HCEC 1CT (cell line): Measurements from ENCODE around the gene MAFF.

Experiments used
- DNase-seq: peaks from one replicate; pipeline ENCODE4 v3.0.0-alpha.2; 2017

Gene MAFF

DNA sequence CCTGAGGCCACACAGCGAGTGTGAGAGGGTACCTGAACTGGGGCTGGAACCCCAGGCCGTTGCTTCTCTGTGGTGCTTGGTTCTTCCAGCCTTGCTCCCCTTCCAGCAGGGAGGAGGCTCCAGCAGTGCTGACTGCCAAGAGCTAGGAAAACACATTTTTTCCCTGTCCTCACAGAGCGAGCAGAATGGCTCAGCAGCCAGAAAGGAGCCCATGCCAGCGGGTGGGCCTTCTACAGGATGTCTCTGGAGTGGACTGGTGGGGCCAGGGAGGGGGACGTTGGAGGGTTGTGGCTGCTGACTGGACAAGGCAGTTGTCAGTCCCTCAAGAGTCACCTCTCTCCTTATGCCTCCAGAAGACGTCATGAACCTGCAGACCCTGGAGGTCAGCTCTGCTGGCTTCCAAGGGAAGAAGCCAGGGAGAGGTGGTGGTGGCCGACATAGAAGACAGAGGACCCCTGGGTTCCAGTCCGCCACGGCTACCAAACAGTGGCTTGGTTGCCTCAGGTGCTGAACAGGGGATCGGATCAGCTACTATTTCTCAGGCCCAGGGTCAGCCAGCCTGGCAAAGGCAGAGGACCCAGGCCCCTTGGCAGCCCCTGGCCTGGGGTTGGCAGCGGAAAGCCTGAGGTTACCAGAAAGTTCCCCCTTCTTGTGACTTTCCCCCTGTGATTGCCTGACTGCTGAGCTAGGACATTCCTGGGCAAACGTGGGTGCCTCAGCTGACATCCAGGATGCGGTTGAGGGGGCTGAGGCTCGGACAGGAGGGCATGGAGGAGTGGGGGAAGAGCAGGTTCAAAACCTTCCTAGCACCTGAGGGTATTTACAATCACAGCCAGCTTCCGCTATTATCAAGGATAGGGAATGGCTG, 3.7 kb downstream of the MAFF start:
- DNase-seq = no peak

DNA sequence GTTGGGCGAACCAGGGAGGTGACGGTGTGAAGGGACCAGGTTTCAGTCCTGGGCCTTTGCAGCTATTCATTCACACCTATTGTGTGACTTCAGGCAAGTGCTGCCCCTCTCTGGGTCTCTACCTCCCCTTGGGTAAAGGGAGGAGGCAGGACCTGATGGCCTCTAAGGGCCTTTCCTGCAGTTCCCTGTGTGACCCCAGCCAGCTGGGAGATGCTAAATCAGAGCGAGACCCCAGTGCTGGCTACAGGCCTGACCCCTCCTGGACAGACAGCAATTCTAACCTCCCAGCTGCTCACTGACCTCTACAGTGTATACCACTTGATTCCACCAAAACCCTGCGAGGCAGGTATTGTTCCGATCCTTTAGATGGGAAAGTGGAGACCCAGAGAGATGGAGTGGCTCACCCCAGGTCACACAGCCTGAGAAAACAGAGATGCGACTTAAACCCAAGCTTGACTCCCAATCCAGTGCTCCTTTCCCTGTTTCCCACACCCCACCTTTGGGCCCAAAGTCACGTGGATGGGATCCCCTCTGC, 6.2 kb downstream of the MAFF start:
- no peak for DNase-seq

DNA sequence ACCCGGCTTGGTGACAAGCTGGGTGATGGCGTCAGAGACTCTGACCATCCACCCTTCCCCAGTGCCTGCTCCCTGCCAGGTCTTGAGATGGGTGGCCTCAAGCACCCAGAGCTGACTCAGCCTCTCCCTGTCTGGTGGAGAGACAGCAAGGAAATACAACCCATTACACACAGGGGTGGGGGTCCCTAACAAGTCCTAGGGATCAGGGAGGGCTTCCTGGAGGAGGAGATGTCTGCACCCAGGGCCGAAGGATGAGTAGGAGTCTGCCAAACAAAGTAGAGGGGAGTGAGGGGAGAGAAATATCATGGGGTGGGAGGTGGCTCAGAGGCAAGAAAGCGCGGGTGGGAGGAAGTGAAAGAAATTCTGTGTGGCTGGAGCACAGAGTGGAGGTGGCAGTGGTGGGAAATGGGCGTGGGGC, 6.8 kb downstream of the MAFF start:
- DNase-seq = no peak

DNA sequence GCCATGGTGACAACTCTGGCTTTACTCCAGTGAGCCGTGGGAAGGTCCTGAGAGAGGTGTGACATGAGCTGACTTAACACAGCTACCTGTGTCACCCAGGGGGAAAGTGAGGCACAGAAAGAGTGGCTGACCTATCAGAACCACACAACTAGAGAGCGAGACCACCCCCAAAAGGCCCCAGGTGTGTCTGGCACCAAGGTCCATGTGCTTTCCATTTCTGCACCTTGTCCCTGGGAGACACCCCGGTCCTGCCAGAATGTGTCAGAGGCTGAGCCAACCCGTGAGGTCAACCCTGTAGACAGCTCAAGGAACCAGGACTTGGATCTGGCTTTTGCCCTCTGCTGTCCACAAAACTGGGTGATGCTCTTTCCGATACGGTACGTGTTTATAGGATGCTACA, 9.8 kb downstream of the MAFF start:
- no peak for DNase-seq

DNA sequence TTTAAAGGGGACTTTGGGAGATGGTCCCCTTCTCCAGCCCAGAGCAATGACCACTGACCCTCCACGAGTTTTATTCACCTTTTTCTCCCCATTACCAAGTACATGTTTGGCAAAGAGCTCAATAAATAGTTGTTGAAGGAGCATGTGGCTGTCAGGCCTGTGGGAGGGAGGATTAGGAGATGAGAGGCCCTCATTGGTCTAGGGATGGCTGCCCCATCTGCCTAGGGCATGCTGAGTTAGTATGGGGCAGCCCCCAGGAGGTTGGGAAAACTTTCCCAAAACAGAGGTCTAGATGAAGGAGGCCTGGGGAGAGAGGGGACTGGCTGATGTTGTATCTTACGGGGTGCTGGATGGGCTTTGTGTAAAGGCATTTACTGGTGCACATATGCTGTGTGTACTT, 10.6 kb downstream of the MAFF start:
- no peak for DNase-seq

DNA sequence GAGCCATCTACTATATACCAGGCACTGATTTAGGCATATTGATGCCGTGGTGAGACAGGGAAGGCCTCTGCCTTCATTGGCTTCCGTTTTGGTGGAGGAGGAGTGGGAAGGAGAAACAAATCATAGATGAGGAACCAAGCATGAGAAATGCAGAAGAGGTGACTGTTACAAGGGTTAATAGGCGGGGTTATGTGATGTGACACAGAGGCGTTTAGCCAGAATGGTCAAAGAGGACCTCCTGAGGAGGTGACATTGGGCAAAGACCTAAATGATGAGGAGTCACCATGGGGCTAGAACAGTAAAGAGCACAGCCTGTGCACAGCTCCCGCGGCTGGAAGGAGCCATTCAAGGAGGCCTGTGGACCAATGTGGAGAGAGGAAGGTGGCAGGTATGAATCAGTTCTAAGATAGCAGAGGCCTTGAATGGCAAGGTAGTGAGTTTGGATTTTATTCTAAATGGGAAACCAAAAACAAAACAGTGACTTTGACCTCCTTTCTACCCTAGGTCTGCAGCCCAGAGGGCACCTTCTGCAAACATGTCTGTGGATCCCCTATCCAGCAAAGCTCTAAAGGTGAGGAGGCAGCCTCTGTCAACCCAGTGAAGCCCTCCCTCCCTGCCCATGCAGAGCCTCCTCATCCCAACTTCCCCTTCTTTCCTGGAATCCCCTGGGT, 11.7 kb downstream of the MAFF start:
- no peak for DNase-seq

DNA sequence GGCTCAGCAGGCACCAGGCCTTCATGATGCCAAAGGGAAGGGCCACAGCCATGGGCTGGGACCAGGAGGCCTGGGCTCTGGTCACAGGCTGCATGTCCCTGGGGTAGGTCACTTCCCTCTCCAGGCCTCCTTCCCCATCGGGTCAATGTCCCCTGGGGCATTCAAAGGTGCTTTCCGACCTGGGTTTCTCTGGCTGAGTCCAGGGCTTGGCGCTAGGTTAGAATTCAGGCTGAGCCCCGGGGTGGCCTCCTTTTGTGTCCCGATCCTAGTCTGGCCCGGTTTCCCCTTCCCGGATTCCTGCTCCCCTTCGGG, 12.2 kb downstream of the MAFF start:
- DNase-seq = no peak

DNA sequence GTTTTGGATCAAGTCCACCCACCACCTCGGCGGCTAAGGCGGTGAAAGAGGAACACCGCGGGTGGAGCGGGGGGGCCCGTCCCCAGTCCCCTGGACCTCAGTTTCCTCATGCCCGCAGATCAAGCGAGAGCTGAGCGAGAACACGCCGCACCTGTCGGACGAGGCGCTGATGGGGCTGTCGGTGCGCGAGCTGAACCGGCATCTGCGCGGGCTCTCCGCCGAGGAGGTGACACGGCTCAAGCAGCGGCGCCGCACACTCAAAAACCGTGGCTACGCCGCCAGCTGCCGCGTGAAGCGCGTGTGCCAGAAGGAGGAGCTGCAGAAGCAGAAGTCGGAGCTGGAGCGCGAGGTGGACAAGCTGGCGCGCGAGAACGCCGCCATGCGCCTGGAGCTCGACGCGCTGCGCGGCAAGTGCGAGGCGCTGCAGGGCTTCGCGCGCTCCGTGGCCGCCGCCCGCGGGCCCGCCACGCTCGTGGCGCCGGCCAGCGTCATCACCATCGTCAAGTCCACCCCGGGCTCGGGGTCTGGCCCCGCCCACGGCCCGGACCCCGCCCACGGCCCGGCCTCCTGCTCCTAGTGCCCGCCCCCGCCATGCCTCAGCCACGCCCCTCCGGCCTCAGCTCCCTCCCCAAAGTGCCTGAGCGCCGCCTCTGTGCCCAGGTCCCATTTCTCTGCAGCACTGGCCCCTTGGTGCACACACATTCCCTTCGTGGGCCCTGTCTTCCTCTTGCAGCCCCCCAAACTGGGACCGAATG, 12.7 kb downstream of the MAFF start:
- DNase-seq = no peak

DNA sequence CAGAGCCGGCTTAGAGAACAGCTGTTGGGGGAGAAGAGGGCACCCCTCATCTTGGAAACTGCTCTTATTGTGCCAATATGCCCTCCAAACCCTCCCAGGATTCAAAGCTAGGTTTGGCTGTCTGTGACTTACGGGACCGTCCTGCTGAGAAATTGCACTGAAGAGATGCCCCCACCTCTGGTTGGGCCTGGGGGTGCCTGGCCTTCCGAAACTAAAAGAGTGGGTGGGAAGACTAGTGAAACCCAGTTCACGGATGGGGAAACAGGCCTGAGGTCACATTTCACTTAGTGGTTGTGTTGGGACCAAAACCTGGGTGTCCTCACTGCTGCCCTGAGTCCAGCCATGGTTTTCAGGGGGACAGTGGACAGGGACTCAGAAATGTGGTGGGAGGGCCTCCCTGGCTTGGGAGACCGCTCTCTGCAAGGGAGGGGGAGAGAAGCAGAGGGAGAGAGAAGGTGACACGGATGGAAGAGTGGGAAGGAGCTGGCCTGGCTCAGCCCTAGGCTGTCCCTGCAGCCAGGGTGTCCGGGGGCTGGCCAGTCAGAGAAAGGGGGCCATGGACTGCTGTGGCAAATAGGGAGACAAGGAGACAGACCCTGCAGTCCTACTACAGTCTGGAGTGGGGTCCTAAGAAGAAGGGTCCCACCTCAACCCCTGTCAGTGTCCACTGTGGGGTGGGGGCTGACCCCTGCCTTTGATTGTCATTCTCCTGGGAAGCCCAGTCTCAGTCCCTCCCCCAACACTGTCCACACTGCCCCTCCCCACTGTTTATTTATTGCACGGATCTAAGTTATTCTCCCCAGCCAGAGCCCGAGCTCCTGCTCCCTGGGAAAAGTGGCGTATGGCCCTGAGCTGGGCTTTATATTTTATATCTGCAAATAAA, 13.6 kb downstream of the MAFF start:
- DNase-seq = no peak

DNA sequence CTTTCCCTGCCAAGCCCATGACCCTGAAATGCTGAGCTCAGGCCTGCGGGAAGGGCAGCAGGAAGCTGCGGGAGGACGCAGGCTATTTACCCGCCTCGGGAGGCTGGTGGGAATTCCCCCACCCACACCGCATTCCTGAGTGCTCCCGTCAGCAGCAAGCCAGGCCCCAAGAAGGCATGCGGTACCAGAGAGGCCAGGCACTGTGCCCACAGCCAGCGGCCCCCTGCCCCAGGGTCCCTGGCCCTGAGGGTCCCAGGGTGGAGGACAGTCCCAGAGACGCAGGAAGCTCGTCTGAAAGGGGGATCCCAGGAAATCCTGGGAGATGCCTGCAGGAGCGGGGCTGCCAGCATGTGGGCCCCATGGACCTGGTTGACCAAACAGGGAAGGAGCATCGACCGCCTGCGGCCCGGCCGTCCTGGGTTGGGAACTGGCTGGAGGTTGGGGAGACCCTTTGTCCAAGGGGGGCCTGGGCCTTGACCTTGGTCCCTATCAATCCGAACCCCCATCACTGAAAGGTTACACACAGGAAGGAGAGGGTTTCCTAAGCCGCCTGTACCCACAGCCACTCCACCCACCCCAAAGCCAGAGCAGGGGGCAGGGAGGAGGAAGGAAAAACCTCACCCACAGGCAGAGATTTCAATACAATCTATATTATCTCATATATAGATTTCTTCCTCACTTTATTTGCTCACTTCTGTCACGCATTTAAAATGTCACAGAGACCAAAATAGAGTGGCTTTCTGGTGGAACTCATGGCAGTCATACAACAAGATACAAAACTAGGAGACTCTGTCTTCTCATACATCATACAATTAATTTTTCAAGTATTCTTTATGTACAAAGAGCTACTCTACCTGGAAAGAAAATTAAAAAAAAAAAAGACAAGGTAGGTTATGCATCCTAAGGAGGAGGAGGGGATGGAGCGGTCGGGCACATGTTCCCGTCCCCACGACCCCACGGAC, 17.1 kb downstream of the MAFF start:
- DNase-seq = peak; percentile 83

DNA sequence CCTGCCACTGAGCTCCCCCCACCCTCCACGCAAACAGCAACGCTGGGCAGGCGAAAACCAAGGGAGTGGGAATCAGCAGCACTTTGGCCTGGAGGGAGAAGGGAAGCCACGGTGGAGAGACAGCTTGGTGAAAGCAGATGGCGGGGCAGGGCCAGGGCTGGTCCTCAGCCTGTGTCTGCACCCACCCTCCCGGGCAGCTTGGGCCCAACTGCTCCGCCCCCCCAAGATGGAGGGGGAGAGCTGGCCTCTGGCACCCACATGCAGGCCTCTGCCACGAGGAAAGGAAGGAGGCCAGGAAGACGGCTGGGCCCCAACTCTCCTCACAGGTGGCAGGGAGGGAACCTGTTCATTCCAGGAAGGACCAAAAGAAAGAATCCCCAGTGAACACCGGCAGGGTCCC, 17.8 kb downstream of the MAFF start:
- DNase-seq = no peak

DNA sequence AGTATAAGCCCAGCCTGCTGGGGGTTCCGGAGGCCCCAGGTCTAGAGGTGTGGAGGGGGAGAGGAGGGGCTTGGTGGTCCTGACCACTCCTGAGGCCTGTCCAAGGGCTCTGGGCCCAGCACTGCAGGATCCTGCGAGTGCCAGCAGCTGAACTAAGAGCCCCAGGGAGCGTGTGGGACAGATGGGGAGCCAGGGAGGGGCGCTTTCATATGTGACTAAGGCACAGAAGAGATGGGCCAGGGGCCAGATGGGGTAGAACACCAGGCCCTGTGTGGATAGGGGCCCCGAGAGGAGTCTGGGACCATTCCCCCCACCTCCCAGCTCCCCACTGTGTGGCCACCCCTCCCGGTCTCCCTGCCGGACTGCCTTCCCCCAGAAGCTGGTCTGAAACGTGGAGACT, 18.4 kb downstream of the MAFF start:
- no peak for DNase-seq

DNA sequence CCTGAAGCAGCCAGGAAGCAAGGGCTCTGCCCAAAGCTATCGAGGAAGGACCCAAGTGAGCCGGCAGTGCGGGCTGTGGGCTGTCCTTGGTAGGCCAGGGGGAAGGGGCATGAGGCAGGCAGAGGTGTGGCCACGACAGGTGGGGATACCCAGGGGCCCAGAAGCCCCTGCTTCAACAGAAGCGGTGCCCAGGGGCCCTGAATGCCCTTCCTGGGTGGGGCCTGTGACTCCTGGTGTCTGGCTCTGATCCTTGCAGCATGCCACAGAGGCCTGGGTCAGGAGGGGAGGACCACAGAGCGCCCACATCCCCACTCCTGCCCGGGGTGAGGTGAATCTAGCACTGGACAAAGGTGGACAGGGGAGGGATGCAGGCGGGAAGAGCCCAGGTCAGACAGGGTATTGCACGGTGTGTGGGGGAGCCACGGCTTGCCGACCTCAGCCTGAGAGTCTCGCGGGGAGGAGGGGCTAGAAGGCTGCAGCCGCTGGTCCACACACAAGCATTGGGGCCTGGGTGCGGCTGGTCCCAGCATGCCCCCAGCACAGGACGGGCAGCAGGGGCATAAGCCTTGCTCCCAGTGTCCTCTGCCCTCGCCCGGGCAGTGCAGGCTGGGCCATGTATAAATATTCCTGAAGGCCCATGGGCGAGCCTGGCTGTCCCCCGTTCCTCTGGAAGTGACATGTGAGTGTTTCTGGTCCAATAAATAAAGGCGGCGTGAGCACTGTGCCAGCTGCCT, 19.0 kb downstream of the MAFF start:
- DNase-seq = no peak

DNA sequence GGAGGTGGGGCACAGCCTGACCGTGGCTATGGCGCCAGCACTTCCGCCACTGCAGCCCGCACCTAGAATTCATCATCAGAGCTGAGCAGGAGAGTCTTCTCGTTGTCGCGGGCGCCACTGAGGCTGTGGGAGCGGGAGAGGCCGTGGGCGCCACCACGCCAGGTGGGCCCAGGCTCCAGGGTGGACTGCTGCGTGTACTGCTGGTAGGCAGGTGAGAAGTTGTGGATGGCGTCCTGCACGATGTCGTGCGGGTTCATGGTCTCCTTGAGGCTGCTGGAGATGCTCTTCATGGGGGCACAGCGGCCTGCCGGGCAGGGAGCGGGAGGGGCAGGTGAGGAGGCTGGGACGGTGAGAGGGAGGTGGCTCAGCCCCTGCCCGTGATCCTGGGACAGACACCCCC, 19.6 kb downstream of the MAFF start:
- no peak for DNase-seq

DNA sequence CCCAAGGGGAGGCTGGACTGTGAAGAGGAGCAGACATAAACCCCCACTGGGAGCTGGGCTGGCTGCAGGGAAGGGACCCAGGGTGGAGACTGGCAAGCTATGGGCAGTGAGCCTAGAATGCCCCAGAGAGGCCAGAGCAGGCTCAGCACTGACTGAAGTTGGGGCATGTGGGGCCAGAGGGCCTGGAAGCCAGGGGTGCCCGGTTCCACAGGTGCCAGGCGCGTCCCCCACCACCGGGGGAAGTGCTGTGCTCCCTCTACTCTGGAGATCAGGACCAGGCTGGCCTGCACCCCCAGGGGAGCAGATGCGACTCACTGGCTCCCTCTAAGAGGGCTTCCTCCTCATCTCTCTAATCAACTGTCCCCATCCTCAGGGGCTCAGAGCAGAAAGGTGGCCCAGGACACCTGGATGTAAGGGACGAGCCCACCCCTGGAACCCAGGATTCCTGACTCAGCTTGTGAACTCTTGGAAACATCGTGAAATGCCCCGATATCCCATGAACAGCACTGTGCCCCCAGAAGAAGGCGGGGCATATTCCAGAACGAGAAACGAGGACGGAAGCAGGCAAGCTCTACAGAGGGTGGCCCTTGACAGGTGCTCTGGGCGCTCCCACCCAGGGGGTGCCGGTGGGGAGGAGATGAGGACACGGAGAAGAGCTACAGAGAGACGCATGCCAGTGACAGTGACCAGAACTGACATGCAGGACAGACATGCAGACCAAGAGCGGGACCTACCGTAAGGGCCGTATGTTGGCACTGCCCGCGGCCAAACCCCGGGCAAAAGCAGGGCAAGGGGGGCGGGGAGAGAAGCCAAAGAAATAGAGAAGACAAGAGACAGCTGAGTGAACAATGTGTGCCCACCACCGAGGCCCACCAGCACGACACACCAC, 20.4 kb downstream of the MAFF start:
- no peak for DNase-seq

DNA sequence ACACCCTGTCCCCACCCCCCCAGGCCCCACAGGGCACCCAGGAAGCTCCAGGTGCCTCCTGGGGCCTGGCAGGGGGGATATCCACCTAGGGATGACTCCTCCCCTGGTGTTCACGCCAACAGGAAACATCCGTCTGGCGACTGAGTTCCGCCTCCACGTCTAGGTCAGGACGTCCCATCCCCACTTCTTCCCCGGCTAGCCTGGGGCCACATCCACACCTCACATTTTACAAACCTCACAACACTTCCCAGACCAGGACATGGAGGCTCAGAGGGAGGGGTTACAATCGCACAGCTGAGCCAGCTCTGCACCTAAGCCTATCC, 21.0 kb downstream of the MAFF start:
- DNase-seq = no peak

DNA sequence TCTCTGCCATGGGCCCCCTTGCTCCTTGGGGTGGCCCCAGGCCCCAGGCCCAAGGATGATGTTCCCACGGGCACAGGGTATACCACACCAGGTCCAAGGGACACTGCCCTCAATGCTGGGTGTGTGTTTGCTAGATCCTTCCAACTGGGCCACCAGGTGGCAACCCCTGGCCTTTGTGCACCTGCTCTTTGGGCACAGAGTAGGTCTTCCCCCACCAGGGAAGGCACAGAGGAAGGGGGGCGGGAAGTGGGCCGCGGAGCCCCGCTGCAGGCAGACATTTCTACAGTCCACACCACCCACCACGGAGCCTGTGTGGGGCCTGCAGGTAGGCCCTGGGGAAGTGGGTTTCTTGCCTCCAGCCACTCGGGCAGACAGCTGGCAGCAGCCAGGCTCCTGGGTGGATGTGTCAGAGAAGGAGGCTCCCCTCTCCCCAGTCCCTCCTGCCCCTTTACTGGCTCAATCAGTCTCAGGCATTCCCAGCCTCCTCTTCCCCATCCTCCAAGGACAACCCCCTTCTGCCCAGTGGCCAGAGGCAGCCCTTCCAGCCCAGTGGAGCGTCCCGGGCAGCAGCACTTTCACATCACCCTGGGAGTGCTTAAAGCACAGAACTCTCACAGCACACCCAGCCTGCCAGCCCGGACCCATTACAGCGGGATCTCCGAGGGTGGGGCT, 21.6 kb downstream of the MAFF start:
- no peak for DNase-seq

DNA sequence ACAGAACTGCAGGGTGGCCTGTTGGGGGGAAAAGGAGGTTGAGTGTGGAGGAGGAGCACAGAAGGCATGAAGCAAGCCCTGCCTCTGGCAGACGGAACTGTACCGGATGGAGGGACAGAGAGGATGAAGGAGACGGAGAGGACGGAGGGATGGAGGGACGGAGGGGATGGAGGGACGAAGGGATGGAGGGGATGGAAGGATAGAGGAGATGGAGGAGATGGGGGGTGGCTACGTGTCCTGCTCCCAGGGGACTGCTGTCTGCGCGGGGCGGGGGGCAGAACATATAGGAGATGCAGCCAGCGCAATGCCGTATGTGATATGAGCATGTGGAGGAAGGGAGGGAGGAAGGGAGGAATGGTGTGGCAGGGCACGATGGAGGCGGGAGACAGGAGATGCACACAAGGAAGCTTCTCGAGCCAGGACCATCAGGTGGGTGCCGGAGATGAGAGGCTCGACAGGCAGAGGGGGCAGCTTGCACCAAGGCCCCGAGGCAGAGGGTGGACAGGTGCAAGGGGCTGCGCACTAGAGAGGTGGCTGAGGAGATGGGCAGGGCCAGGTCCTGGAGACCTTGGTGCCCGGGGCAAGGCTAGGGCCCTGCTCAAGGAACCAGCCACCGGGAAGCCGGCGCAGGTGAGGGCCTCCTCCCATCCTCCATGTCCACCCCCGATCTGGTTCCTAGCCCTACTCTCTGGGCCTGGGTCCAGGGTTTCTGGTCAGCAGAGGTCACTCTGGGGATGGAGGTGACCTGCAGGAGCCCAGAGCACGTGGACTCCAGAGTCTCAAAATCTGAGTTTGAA, 25.3 kb downstream of the MAFF start:
- no peak for DNase-seq
